HEK293 (cell line): ENCODE data around the gene CEP43.

Experiments
- GLI4 ChIP-seq: fragments of 450-650 bp; formaldehyde crosslinking; IDR thresholded peaks from 2 replicates; pipeline ENCODE4 v1.5.1; 2016; ENCODE audit warnings: missing biosample characterization, missing genetic modification characterization
- GLIS2 ChIP-seq: fragments of 450-650 bp; formaldehyde crosslinking; IDR thresholded peaks from 2 replicates; pipeline ENCODE4 v1.5.1; 2016; ENCODE audit warnings: missing biosample characterization, missing genetic modification characterization
- KLF9 ChIP-seq: fragments of 450-650 bp; formaldehyde crosslinking; IDR thresholded peaks from 2 replicates; pipeline ENCODE4 v1.5.1; 2016; ENCODE audit warnings: missing biosample characterization, missing genetic modification characterization, low read depth
- OVOL3 ChIP-seq: fragments of 450-650 bp; formaldehyde crosslinking; IDR thresholded peaks from 2 replicates; pipeline ENCODE4 v1.5.1; 2016; ENCODE audit warnings: missing biosample characterization, missing genetic modification characterization
- RBAK ChIP-seq: fragments of 450-650 bp; formaldehyde crosslinking; IDR thresholded peaks from 2 replicates; pipeline ENCODE4 v1.5.1; 2016; ENCODE audit warnings: missing biosample characterization, missing genetic modification characterization
- SCRT2 ChIP-seq: fragments of 450-650 bp; formaldehyde crosslinking; IDR thresholded peaks from 2 replicates; pipeline ENCODE4 v1.5.1; 2016; ENCODE audit warnings: missing biosample characterization, missing genetic modification characterization
- SP7 ChIP-seq: fragments of 450-650 bp; formaldehyde crosslinking; IDR thresholded peaks from 2 replicates; pipeline ENCODE4 v1.5.1; 2016; ENCODE audit warnings: missing biosample characterization, missing genetic modification characterization
- YY1 ChIP-seq: fragments of 450-650 bp; formaldehyde crosslinking; IDR thresholded peaks from 2 replicates; pipeline ENCODE4 v1.5.1; 2018; ENCODE audit warnings: missing biosample characterization, missing genetic modification characterization
- ZBTB17 ChIP-seq: fragments of 450-650 bp; formaldehyde crosslinking; IDR thresholded peaks from 2 replicates; pipeline ENCODE4 v1.5.1; 2016; ENCODE audit warnings: missing biosample characterization, missing genetic modification characterization
- ZFHX2 ChIP-seq: fragments of 450-650 bp; formaldehyde crosslinking; conservative IDR thresholded peaks from 2 replicates; pipeline ENCODE4 v1.5.1; 2016; ENCODE audit warnings: missing biosample characterization, missing genetic modification characterization
- ZNF121 ChIP-seq: fragments of 450-650 bp; formaldehyde crosslinking; IDR thresholded peaks from 2 replicates; pipeline ENCODE4 v1.5.1; 2016; ENCODE audit warnings: missing biosample characterization, missing genetic modification characterization
- ZNF202 ChIP-seq: fragments of 450-650 bp; formaldehyde crosslinking; IDR thresholded peaks from 2 replicates; pipeline ENCODE4 v1.5.1; 2016; ENCODE audit warnings: missing biosample characterization, missing genetic modification characterization, borderline replicate concordance
- ZNF274 ChIP-seq, 2 experiments: fragments of 200-500 bp in 1 of 2; fragments of 450-650 bp in 1 of 2; sonication (Bioruptor generic) in 1 of 2; formaldehyde crosslinking in 1 of 2; IDR thresholded peaks; 2 replicates each; pipeline versions ENCODE4 v1.5.1 to v1.6.1; 2014 to 2016; ENCODE audit warnings: borderline replicate concordance in 1 of 2, inconsistent platforms in 1 of 2, low read length in 1 of 2, missing biosample characterization in 1 of 2, missing genetic modification characterization in 1 of 2
- ZNF292 ChIP-seq: fragments of 450-650 bp; formaldehyde crosslinking; IDR thresholded peaks from 2 replicates; pipeline ENCODE4 v1.5.1; 2016; ENCODE audit warnings: low read depth, missing biosample characterization, missing genetic modification characterization, borderline replicate concordance
- ZNF335 ChIP-seq: fragments of 450-650 bp; formaldehyde crosslinking; conservative IDR thresholded peaks from 2 replicates; pipeline ENCODE4 v1.5.1; 2016; ENCODE audit warnings: missing biosample characterization, missing genetic modification characterization
- ZNF366 ChIP-seq: fragments of 450-650 bp; formaldehyde crosslinking; conservative IDR thresholded peaks from 2 replicates; pipeline ENCODE4 v1.5.1; 2016; ENCODE audit warnings: missing biosample characterization, missing genetic modification characterization
- ZNF391 ChIP-seq: fragments of 450-650 bp; formaldehyde crosslinking; IDR thresholded peaks from 2 replicates; pipeline ENCODE4 v1.5.1; 2016; ENCODE audit warnings: low read depth, missing biosample characterization, missing genetic modification characterization, borderline replicate concordance
- ZNF394 ChIP-seq: fragments of 450-650 bp; formaldehyde crosslinking; IDR thresholded peaks from 2 replicates; pipeline ENCODE4 v1.5.1; 2016; ENCODE audit warnings: missing biosample characterization, missing genetic modification characterization, mild to moderate bottlenecking, moderate library complexity, borderline replicate concordance
- ZNF423 ChIP-seq: fragments of 450-650 bp; formaldehyde crosslinking; IDR thresholded peaks from 2 replicates; pipeline ENCODE4 v1.5.1; 2016; ENCODE audit warnings: missing biosample characterization, missing genetic modification characterization
- ZNF426 ChIP-seq: fragments of 450-650 bp; formaldehyde crosslinking; IDR thresholded peaks from 2 replicates; pipeline ENCODE4 v1.5.1; 2017; ENCODE audit warnings: missing biosample characterization, missing genetic modification characterization, mild to moderate bottlenecking, inconsistent platforms, moderate library complexity
- ZNF514 ChIP-seq: fragments of 450-650 bp; formaldehyde crosslinking; IDR thresholded peaks from 2 replicates; pipeline ENCODE4 v1.5.1; 2016; ENCODE audit warnings: missing biosample characterization, missing genetic modification characterization
- ZNF548 ChIP-seq: fragments of 450-650 bp; formaldehyde crosslinking; IDR thresholded peaks from 2 replicates; pipeline ENCODE4 v1.5.1; 2016; ENCODE audit warnings: missing biosample characterization, missing genetic modification characterization
- ZNF549 ChIP-seq: fragments of 450-650 bp; IDR thresholded peaks from 2 replicates; pipeline ENCODE4 v1.5.1; 2018; ENCODE audit warnings: missing biosample characterization, missing genetic modification characterization, mild to moderate bottlenecking, inconsistent platforms, moderate library complexity
- ZNF610 ChIP-seq: fragments of 450-650 bp; formaldehyde crosslinking; IDR thresholded peaks from 2 replicates; pipeline ENCODE4 v1.5.1; 2016; ENCODE audit warnings: missing biosample characterization, missing genetic modification characterization, borderline replicate concordance
- ZNF621 ChIP-seq: fragments of 450-650 bp; formaldehyde crosslinking; IDR thresholded peaks from 2 replicates; pipeline ENCODE4 v1.5.1; 2017; ENCODE audit warnings: missing biosample characterization, missing genetic modification characterization
- ZNF670 ChIP-seq: fragments of 450-650 bp; formaldehyde crosslinking; IDR thresholded peaks from 2 replicates; pipeline ENCODE4 v1.5.1; 2016; ENCODE audit warnings: missing biosample characterization, missing genetic modification characterization, low read depth
- ZSCAN5A ChIP-seq: fragments of 450-650 bp; formaldehyde crosslinking; IDR thresholded peaks from 2 replicates; pipeline ENCODE4 v1.5.1; 2016; ENCODE audit warnings: missing biosample characterization, missing genetic modification characterization
- TF ChIP-seq, protein P1 (sequence below): fragments of 450-650 bp; formaldehyde crosslinking; optimal IDR thresholded peaks from 2 replicates; pipeline ENCODE3; 2016; ENCODE audit warnings: missing biosample characterization, mild to moderate bottlenecking, missing genetic modification characterization
- TF ChIP-seq, protein P2 (sequence below): fragments of 450-650 bp; formaldehyde crosslinking; IDR thresholded peaks from 2 replicates; pipeline ENCODE4 v1.5.1; 2016; ENCODE audit warnings: missing biosample characterization, missing genetic modification characterization
- TF ChIP-seq, protein P3 (sequence below): fragments of 450-650 bp; formaldehyde crosslinking; conservative IDR thresholded peaks from 2 replicates; pipeline ENCODE4 v1.5.1; 2016; ENCODE audit warnings: low read depth, missing biosample characterization, missing genetic modification characterization

The CEP43 gene

GRCh38 chr6:166956444-166957086 is 42.6 kb upstream of the CEP43 start, which contains the start of gene RNASET2 (continued):
- TF ChIP-seq ZNF394 (tag by site-specific recombination) (no peak; the same call in 1 of the 2 replicates), ZNF549 (tag by site-specific recombination) (no peak), OVOL3 (tag by site-specific recombination) (no peak), ZNF670 (no peak), ZNF621 (no peak), SCRT2 (no peak), ZBTB17 (tag by site-specific recombination) (peak; percentile 74; the same call in 1 of the 2 replicates), ZNF274 (IDR thresholded peaks at IDR 0.05; ENCODE audit: low read length) (no peak), ZNF274 (tag by site-specific recombination; IDR thresholded peaks at IDR 0.05; ENCODE audit: borderline replicate concordance) (no peak), ZNF335 (tag by site-specific recombination) (peak; percentile 93; the same call in 1 of the 2 replicates), ZNF426 (tag by site-specific recombination) (no peak), ZNF366 (tag by site-specific recombination) (no peak), RBAK (tag by site-specific recombination) (no peak), SP7 (tag by site-specific recombination) (no peak), ZNF292 (no peak), ZNF202 (tag by site-specific recombination) (no peak), ZNF610 (tag by site-specific recombination) (0 out of 2 replicates have a peak, but pooled peaks have one; percentile 6), GLIS2 (peak; percentile 84; the same call in 1 of the 2 replicates), KLF9 (peak; percentile 100), ZFHX2 (tag by site-specific recombination) (peak; percentile 88), ZNF548 (no peak), ZNF514 (tag by site-specific recombination) (no peak), GLI4 (tag by site-specific recombination) (no peak), ZNF121 (tag by site-specific recombination) (no peak), ZNF391 (tag by site-specific recombination) (peak; percentile 41; the same call in 1 of the 2 replicates), ZNF423 (tag by site-specific recombination) (peak; percentile 89), YY1 (tag by site-specific recombination) (no peak), ZSCAN5A (tag by site-specific recombination) (peak; percentile 42; the same call in 1 of the 2 replicates)
- TF ChIP-seq, protein P1, sequence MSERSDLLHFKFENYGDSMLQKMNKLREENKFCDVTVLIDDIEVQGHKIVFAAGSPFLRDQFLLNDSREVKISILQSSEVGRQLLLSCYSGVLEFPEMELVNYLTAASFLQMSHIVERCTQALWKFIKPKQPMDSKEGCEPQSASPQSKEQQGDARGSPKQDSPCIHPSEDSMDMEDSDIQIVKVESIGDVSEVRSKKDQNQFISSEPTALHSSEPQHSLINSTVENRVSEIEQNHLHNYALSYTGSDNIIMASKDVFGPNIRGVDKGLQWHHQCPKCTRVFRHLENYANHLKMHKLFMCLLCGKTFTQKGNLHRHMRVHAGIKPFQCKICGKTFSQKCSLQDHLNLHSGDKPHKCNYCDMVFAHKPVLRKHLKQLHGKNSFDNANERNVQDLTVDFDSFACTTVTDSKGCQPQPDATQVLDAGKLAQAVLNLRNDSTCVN (tag by site-specific recombination), result peak; percentile 96
- TF ChIP-seq, protein P2, sequence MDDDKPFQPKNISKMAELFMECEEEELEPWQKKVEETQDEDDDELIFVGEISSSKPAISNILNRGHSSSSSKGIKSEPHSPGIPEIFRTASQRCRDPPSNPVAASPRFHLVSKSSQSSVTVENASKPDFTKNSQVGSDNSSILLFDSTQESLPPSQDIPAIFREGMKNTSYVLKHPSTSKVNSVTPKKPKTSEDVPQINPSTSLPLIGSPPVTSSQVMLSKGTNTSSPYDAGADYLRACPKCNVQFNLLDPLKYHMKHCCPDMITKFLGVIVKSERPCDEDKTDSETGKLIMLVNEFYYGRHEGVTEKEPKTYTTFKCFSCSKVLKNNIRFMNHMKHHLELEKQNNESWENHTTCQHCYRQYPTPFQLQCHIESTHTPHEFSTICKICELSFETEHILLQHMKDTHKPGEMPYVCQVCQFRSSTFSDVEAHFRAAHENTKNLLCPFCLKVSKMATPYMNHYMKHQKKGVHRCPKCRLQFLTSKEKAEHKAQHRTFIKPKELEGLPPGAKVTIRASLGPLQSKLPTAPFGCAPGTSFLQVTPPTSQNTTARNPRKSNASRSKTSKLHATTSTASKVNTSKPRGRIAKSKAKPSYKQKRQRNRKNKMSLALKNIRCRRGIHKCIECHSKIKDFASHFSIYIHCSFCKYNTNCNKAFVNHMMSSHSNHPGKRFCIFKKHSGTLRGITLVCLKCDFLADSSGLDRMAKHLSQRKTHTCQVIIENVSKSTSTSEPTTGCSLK (tag by site-specific recombination), result no peak
- TF ChIP-seq, protein P3, sequence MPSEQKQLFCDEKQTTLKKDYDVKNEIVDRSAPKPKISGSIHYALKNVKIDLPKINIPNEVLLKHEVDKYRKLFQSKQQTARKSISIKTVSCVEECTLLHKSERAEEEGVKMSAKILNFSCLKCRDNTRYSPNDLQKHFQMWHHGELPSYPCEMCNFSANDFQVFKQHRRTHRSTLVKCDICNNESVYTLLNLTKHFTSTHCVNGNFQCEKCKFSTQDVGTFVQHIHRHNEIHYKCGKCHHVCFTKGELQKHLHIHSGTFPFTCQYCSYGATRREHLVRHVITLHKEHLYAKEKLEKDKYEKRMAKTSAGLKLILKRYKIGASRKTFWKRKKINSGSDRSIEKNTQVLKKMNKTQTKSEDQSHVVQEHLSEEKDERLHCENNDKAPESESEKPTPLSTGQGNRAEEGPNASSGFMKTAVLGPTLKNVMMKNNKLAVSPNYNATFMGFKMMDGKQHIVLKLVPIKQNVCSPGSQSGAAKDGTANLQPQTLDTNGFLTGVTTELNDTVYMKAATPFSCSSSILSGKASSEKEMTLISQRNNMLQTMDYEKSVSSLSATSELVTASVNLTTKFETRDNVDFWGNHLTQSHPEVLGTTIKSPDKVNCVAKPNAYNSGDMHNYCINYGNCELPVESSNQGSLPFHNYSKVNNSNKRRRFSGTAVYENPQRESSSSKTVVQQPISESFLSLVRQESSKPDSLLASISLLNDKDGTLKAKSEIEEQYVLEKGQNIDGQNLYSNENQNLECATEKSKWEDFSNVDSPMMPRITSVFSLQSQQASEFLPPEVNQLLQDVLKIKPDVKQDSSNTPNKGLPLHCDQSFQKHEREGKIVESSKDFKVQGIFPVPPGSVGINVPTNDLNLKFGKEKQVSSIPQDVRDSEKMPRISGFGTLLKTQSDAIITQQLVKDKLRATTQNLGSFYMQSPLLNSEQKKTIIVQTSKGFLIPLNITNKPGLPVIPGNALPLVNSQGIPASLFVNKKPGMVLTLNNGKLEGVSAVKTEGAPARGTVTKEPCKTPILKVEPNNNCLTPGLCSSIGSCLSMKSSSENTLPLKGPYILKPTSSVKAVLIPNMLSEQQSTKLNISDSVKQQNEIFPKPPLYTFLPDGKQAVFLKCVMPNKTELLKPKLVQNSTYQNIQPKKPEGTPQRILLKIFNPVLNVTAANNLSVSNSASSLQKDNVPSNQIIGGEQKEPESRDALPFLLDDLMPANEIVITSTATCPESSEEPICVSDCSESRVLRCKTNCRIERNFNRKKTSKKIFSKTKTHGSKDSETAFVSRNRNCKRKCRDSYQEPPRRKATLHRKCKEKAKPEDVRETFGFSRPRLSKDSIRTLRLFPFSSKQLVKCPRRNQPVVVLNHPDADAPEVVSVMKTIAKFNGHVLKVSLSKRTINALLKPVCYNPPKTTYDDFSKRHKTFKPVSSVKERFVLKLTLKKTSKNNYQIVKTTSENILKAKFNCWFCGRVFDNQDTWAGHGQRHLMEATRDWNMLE (tag by site-specific recombination), result no peak
